IPS-18c (cell line): ENCODE data around the gene OAF.

Source experiments
- H3K4me3 ChIP-seq: 2 replicates; pipeline ENCODE4 v1.7.0; 2013; ENCODE audit warnings: low read depth, mild to moderate bottlenecking, low read length, moderate library complexity; ENCODE audit not compliant: insufficient read depth
- H3K9me3 ChIP-seq: one replicate; pipeline ENCODE4 v1.6.1; 2013; ENCODE audit warnings: mild to moderate bottlenecking, low read length, moderate library complexity; ENCODE audit not compliant: control insufficient read depth, insufficient read depth

OAF gene

GRCh38 chr11:120181376-120181975 lies 29.4 kb upstream of the OAF start:
- Histone ChIP-seq H3K9me3 (no peaks in the 10 kb centered on the region), H3K4me3 (no peak overlapping the region)

GRCh38 chr11:120182372-120182771 lies 28.5 kb upstream of the OAF start:
- Histone ChIP-seq H3K9me3 (no peaks in the 10 kb centered on the region), H3K4me3 (no peak overlapping the region)

GRCh38 chr11:120182790-120183491 lies 27.9 kb upstream of the OAF start:
- H3K4me3 ChIP-seq: no peak overlapping the region

GRCh38 chr11:120183701-120184141 lies 27.1 kb upstream of the OAF start:
- Histone ChIP-seq H3K9me3 (peaks cover under 1% of the 10 kb centered on the region), H3K4me3 (no peak overlapping the region)

More at GRCh38 chr11:120182790-120183491, 27.9 kb upstream of the OAF start:
- no peaks in the 10 kb centered on the region for H3K9me3 ChIP-seq

- Histone ChIP-seq H3K4me3 (no peak overlapping the region), H3K9me3 (peaks cover 5% of the 10 kb centered on the region)
These were observed 26.4 kb upstream of the OAF start for GRCh38 chr11:120184371-120184945.

- H3K4me3 ChIP-seq: no peak overlapping the region
- peaks cover 5% of the 10 kb centered on the region for H3K9me3 ChIP-seq
These were observed 25.7 kb upstream of the OAF start for GRCh38 chr11:120184946-120185705.

GRCh38 chr11:120185706-120186455 lies 25.0 kb upstream of the OAF start:
- peaks cover 5% of the 10 kb centered on the region for H3K9me3 ChIP-seq
- H3K4me3 ChIP-seq: no peak overlapping the region

- Histone ChIP-seq H3K4me3 (no peak overlapping the region), H3K9me3 (peaks cover 5% of the 10 kb centered on the region)
These were observed 24.4 kb upstream of the OAF start for GRCh38 chr11:120186456-120186773.

GRCh38 chr11:120186774-120187591 lies 23.8 kb upstream of the OAF start:
- H3K9me3 ChIP-seq: peaks cover 5% of the 10 kb centered on the region
- H3K4me3 ChIP-seq: no peak overlapping the region

- H3K4me3 ChIP-seq: no peak overlapping the region
- peaks cover 5% of the 10 kb centered on the region for H3K9me3 ChIP-seq
These were observed 22.5 kb upstream of the OAF start for GRCh38 chr11:120188371-120188770.

GRCh38 chr11:120188811-120189455 lies 21.9 kb upstream of the OAF start:
- H3K9me3 ChIP-seq: peaks cover 5% of the 10 kb centered on the region

GRCh38 chr11:120191058-120191457 lies 19.8 kb upstream of the OAF start:
- H3K9me3 ChIP-seq: peaks cover 5% of the 10 kb centered on the region
- H3K4me3 ChIP-seq: no peak overlapping the region

More at GRCh38 chr11:120188811-120189455, 21.9 kb upstream of the OAF start:
- H3K4me3 ChIP-seq: no peak overlapping the region

- peaks cover 5% of the 10 kb centered on the region for H3K9me3 ChIP-seq
- H3K4me3 ChIP-seq: no peak overlapping the region
These were observed 17.8 kb upstream of the OAF start for GRCh38 chr11:120192831-120193625.

GRCh38 chr11:120194166-120194565 lies 16.7 kb upstream of the OAF start:
- H3K9me3 ChIP-seq: peaks cover 2% of the 10 kb centered on the region
- H3K4me3 ChIP-seq: no peak overlapping the region

GRCh38 chr11:120195601-120196320 lies 15.1 kb upstream of the OAF start:
- no peak overlapping the region for H3K4me3 ChIP-seq
- no peaks in the 10 kb centered on the region for H3K9me3 ChIP-seq
